Mucosa of descending colon (tissue), 3 donors: Measurements from ENCODE around the gene KRTAP10-4. TPM values are rescaled to one million over a fixed set of nuclear protein-coding genes. Genes with fewer than 3 reads are reported as not detected.

Experiments
- ATAC-seq: fragments of 200-7000 bp; cut with Tn5 transposase; one replicate; pipeline ENCODE4 v1.9.1; 2020; ENCODE audit warnings: mild to moderate bottlenecking, moderate library complexity
- DNase-seq, 3 donors: peaks; one replicate each; pipeline ENCODE4 v3.0.0-alpha.2; 2020
- H3K36me3 ChIP-seq: fragments of 200-600 bp; one replicate; pipeline ENCODE4 v1.8.0; 2021; ENCODE audit warnings: low read depth, mild to moderate bottlenecking
- H3K4me1 ChIP-seq: fragments of 200-600 bp; one replicate; pipeline ENCODE4 v1.8.0; 2021; ENCODE audit warnings: low read depth, mild to moderate bottlenecking
- H3K4me3 ChIP-seq: fragments of 200-600 bp; one replicate; pipeline ENCODE4 v1.8.0; 2021; ENCODE audit warnings: mild to moderate bottlenecking
- H3K9me3 ChIP-seq: fragments of 200-600 bp; one replicate; pipeline ENCODE4 v1.8.0; 2021; ENCODE audit warnings: mild to moderate bottlenecking
- CTCF ChIP-seq: fragments of 200-600 bp; IDR thresholded peaks from one replicate; pipeline ENCODE4 v1.8.0; 2022; ENCODE audit warnings: antibody characterized with exemption, mild to moderate bottlenecking
- intact Hi-C, 2 donors: fragments of 100-400 bp; cut with DNase I in 1 of 2; cut with micrococcal nuclease in 1 of 2; formaldehyde crosslinking; loops; one replicate each; pipeline versions ENCODE4 v1.11.0 to v1.11.1; 2022; cut with DNase I, micrococcal nuclease
- total RNA-seq, 3 donors: library from RNA; stranded (reverse); fragmentation: NEBNext Ultra II Directional in 2 of 3; extraction: Animal tissue kit (Norgen Biotek cat#: 25700) in 2 of 3; gene quantifications; one replicate each; pipeline versions ENCODE4 v1.2.1 to v1.2.4, GENCODE V29; 2021 to 2023
- donor health status: DM: no; HTN: no; CAD: no; lungs with moderate emphysema.
- donor health status: DM: no; HTN: no; CAD: no.
- donor health status: DM: no; HTN: yes; CAD: no.

Gene KRTAP10-4
- total RNA-seq, 3 donors from 2014 or later: not detected

DNA sequence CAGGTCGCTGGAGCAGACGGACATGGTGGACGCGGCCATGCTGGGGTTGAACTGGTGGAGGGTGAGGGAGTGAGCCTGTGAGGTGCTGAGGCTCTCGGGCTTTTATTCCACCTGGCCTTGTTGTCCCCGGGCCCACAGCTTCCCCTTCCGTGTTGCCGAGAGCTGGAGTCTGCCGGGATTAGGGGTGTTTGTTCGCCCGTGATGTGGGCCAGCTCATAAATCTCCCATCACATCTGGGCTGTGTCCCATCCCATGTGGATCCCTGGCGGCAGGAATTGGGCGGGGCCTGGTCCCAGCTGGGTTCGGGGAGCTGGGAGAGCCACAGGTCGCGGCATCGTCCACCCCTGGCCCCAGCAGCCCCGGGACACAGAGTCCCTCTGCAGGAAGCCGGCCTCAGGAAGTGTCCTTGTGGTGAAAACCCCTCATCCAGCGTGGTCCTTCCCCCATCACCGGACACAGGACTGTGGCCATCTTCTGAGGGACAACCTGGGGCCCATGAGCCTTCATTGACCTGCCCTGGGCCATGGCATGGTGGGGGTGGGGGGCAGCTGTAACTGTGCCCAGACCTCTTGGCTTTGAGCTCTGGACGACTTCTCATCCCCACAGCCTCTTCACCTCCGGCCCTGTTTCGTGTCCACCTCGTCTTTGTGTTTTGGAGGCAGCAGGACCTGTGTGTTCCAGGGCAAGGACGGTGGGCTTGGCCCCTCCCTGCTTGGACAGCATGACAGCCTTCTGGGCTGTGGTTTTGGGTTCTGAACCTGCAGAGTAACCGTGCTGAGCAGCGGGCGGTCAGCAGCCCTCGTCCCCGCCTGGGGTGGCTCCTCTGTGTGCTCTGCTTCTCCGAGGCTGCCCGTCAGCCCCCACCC lies 19.1 kb downstream of the KRTAP10-4 start, which contains the start of gene KRTAP10-6:
Gene KRTAP10-6 (minus strand): TSS at position 60 of the 866 bp plus-strand sequence. CDS start 21 bp downstream, at position 39.
- Histone ChIP-seq H3K4me1 (no peaks in the 10 kb centered on the region), H3K4me3 (no peak within 1 kb of the TSS), H3K36me3 (no peaks in the 10 kb centered on the region), H3K9me3 (no peaks in the 10 kb centered on the region)
- TF ChIP-seq CTCF: no peak
- DNase-seq: no peak
- ATAC-seq: no peak
- intact Hi-C loops: no loop called here

- Histone ChIP-seq H3K4me3 (no peak overlapping the region), H3K36me3 (no peaks in the 10 kb centered on the region), H3K4me1 (no peaks in the 10 kb centered on the region), H3K9me3 (no peaks in the 10 kb centered on the region)
- no peak for ATAC-seq
- intact Hi-C loops: no loop called here
- TF ChIP-seq CTCF: no peak
- no peak for DNase-seq
These were observed 20.3 kb downstream of the KRTAP10-4 start for GRCh38 chr21:44593598-44594405.

DNA sequence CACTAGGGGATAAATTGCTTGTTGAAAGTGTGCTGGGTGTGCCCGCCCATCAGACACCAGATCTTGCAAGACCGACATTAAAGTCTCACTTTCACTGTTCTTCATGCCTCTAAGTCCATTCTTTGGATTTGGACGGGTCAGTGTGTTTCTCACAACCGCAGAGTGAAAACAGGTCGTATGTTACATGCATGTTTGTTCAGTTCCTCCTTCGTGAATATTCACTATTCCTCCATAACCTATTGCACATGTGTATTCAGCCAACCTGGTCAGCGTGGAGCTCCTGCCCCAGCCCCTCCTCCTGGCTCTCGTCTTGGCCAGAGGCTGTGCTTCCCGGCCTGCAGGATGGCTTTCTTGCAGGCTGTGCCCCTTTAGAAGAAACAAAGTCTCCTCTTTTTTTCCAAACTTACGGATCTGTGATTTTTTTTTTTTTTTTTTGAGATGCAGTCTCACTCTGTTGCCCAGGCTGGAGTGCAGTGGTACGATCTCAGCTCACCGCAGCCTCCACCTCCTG lies 20.9 kb downstream of the KRTAP10-4 start:
- DNase-seq (no peak), ATAC-seq (no peak)
- no peak overlapping the region for H3K4me3 ChIP-seq
- H3K36me3 ChIP-seq: no peaks in the 10 kb centered on the region
- no peaks in the 10 kb centered on the region for H3K9me3 ChIP-seq
- intact Hi-C loops: no loop called here
- no peaks in the 10 kb centered on the region for H3K4me1 ChIP-seq
- no peak for TF ChIP-seq CTCF

DNA sequence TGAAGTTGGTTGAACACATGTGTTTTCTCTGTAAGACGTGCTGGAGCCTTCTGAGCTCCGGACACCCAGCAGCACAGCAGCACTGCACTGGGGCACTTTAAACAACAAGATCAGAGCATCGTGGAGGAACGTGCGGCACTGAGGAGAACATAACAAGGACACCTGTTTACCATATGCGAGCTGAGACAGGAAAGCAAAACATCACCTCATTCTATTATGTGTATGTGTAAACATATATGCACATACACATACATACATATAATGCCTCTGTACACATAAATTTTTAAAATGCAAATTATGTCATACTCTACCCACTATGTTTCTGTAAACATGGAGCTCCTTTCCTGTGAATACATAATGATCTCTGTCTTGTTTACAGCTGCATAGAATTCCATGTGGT lies 22.0 kb downstream of the KRTAP10-4 start:
- no peak for ATAC-seq
- H3K4me1 ChIP-seq: no peaks in the 10 kb centered on the region
- no peak for TF ChIP-seq CTCF

DNA sequence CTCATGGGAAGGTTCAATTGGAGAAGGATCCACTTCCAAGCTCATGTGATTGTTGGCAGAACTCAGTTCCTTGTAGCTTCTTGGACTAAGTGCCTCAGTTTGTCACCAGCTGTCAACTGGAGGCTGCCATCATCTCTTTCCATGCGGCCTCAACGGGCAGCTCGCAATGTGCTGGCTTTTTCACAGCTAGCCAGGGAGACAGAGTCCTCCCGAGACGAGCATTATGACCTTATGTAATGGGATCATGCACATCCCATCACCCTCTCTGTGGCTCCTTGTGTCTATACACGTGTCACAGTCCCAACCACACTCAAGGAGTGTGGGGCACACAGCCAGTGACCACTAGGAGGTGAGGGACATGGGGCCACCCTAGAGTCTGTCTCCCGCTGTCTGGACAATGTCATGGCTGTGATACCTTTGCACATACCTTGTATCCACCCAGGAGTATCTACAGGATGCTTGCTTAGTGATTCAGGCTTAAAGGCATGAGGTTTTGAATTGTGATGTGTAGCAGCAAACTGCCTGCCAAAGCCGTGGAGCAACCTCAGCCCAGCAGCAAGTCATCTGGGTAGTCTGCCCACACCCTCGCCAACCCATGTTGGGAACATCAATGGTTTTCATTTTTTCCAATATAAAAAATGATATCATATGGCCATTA lies 22.7 kb downstream of the KRTAP10-4 start:
- no peaks in the 10 kb centered on the region for H3K4me1 ChIP-seq
- intact Hi-C loops: no loop called here
- ATAC-seq (no peak), DNase-seq (no peak)
- no peak overlapping the region for H3K4me3 ChIP-seq
- TF ChIP-seq CTCF: no peak
- H3K36me3 ChIP-seq: no peaks in the 10 kb centered on the region
- no peaks in the 10 kb centered on the region for H3K9me3 ChIP-seq

More for the DNA sequence above, 22.0 kb downstream of the KRTAP10-4 start:
- Histone ChIP-seq H3K4me3 (no peak overlapping the region), H3K36me3 (no peaks in the 10 kb centered on the region), H3K9me3 (no peaks in the 10 kb centered on the region)
- intact Hi-C loops: no loop called here
- no peak for DNase-seq
